Measurements from ENCODE around the gene NCAPD3. TPM values are rescaled to one million over a fixed set of nuclear protein-coding genes. Genes with fewer than 3 reads are reported as not detected.
"Not testable (repeated sequence)": the region's sequence is repeated elsewhere in the genome, so short reads cannot be mapped to it uniquely, and the experiment has no call there.

The NCAPD3 gene
- total RNA-seq, 1 donor from 2014 or later: 99.9 TPM

GRCh38 chr11:134125507-134125906 lies 98.3 kb downstream of the NCAPD3 start:
- Mint-ChIP-seq H3K4me1 (ENCODE audit: low read depth) (peaks cover 6% of the 10 kb centered on the region), H3K4me3 (ENCODE audit: low read depth) (no peak overlapping the region), H3K27ac (no peak overlapping the region), H3K27me3 (ENCODE audit: low read depth) (peaks cover 47% of the 10 kb centered on the region), H3K36me3 (ENCODE audit: low read depth) (no peaks in the 10 kb centered on the region), H3K9me3 (no peaks in the 10 kb centered on the region)
- intact Hi-C loops (cut with micrococcal nuclease): no loop called here
- DNase-seq (ENCODE audit: low spot score): no peak

- intact Hi-C loops (cut with micrococcal nuclease): no loop called here
- H3K9me3 Mint-ChIP-seq: no peaks in the 10 kb centered on the region
- DNase-seq (ENCODE audit: low spot score): no peak
- H3K27ac Mint-ChIP-seq: no peak overlapping the region
- H3K36me3 Mint-ChIP-seq (ENCODE audit: low read depth): no peaks in the 10 kb centered on the region
- H3K4me1 Mint-ChIP-seq (ENCODE audit: low read depth): peaks cover 6% of the 10 kb centered on the region
- no peak overlapping the region for H3K4me3 Mint-ChIP-seq (ENCODE audit: low read depth)
- H3K27me3 Mint-ChIP-seq (ENCODE audit: low read depth): peaks cover 47% of the 10 kb centered on the region
Measured at GRCh38 chr11:134124660-134125451, 98.9 kb downstream of the NCAPD3 start.

- no peaks in the 10 kb centered on the region for H3K9me3 Mint-ChIP-seq
- peaks cover 35% of the 10 kb centered on the region for H3K27me3 Mint-ChIP-seq (ENCODE audit: low read depth)
- no peak overlapping the region for H3K4me3 Mint-ChIP-seq (ENCODE audit: low read depth)
- DNase-seq (ENCODE audit: low spot score): no peak
- intact Hi-C loops (cut with micrococcal nuclease): no loop called here
- no peaks in the 10 kb centered on the region for H3K36me3 Mint-ChIP-seq (ENCODE audit: low read depth)
- no peak overlapping the region for H3K27ac Mint-ChIP-seq
- peaks cover 9% of the 10 kb centered on the region for H3K4me1 Mint-ChIP-seq (ENCODE audit: low read depth)
Measured at GRCh38 chr11:134120921-134121526, 102.7 kb downstream of the NCAPD3 start.

GRCh38 chr11:134120143-134120850 lies 103.5 kb downstream of the NCAPD3 start:
- H3K4me1 Mint-ChIP-seq (ENCODE audit: low read depth): peaks cover 7% of the 10 kb centered on the region
- no peaks in the 10 kb centered on the region for H3K36me3 Mint-ChIP-seq (ENCODE audit: low read depth)
- intact Hi-C loops (cut with micrococcal nuclease): no loop called here
- no peak for DNase-seq (ENCODE audit: low spot score)
- H3K27ac Mint-ChIP-seq: no peak overlapping the region
- no peaks in the 10 kb centered on the region for H3K9me3 Mint-ChIP-seq
- no peak overlapping the region for H3K4me3 Mint-ChIP-seq (ENCODE audit: low read depth)
- H3K27me3 Mint-ChIP-seq (ENCODE audit: low read depth): peaks cover 31% of the 10 kb centered on the region

GRCh38 chr11:134119094-134119493 lies 104.7 kb downstream of the NCAPD3 start:
- Mint-ChIP-seq H3K27ac (no peak overlapping the region), H3K4me1 (ENCODE audit: low read depth) (peaks cover 5% of the 10 kb centered on the region), H3K9me3 (no peaks in the 10 kb centered on the region), H3K4me3 (ENCODE audit: low read depth) (no peak overlapping the region), H3K27me3 (ENCODE audit: low read depth) (peaks cover 22% of the 10 kb centered on the region), H3K36me3 (ENCODE audit: low read depth) (no peaks in the 10 kb centered on the region)
- no peak for DNase-seq (ENCODE audit: low spot score)
- intact Hi-C loops (cut with micrococcal nuclease): no loop called here

GRCh38 chr11:134118006-134118405 lies 105.8 kb downstream of the NCAPD3 start:
- no peak for DNase-seq (ENCODE audit: low spot score)
- Mint-ChIP-seq H3K27me3 (ENCODE audit: low read depth) (peaks cover 11% of the 10 kb centered on the region), H3K27ac (no peak overlapping the region), H3K4me3 (ENCODE audit: low read depth) (no peak overlapping the region), H3K9me3 (no peaks in the 10 kb centered on the region), H3K36me3 (ENCODE audit: low read depth) (no peaks in the 10 kb centered on the region), H3K4me1 (ENCODE audit: low read depth) (peaks cover 5% of the 10 kb centered on the region)
- intact Hi-C loops (cut with micrococcal nuclease): no loop called here

- Mint-ChIP-seq H3K27me3 (ENCODE audit: low read depth) (peaks cover 7% of the 10 kb centered on the region), H3K27ac (no peak overlapping the region), H3K4me1 (ENCODE audit: low read depth) (peaks cover 5% of the 10 kb centered on the region), H3K36me3 (ENCODE audit: low read depth) (no peaks in the 10 kb centered on the region), H3K4me3 (ENCODE audit: low read depth) (no peak overlapping the region), H3K9me3 (no peaks in the 10 kb centered on the region)
- DNase-seq (ENCODE audit: low spot score): no peak
- intact Hi-C loops (cut with micrococcal nuclease): no loop called here
Measured at GRCh38 chr11:134116210-134116609, 107.6 kb downstream of the NCAPD3 start.

- H3K36me3 Mint-ChIP-seq (ENCODE audit: low read depth); H3K27ac Mint-ChIP-seq; H3K4me3 Mint-ChIP-seq (ENCODE audit: low read depth); H3K4me1 Mint-ChIP-seq (ENCODE audit: low read depth); DNase-seq (ENCODE audit: low spot score); intact Hi-C loops (cut with micrococcal nuclease); H3K27me3 Mint-ChIP-seq (ENCODE audit: low read depth); H3K9me3 Mint-ChIP-seq: not testable (repeated sequence)
Measured at GRCh38 chr11:134113787-134114186, 110.0 kb downstream of the NCAPD3 start.

GRCh38 chr11:134110252-134110815 lies 113.4 kb downstream of the NCAPD3 start:
- Mint-ChIP-seq H3K27me3 (ENCODE audit: low read depth) (peaks cover 1% of the 10 kb centered on the region), H3K4me3 (ENCODE audit: low read depth) (no peak overlapping the region), H3K36me3 (ENCODE audit: low read depth) (no peaks in the 10 kb centered on the region), H3K4me1 (ENCODE audit: low read depth) (no peaks in the 10 kb centered on the region), H3K27ac (no peak overlapping the region), H3K9me3 (peaks cover 5% of the 10 kb centered on the region)
- DNase-seq (ENCODE audit: low spot score): no peak
- intact Hi-C loops (cut with micrococcal nuclease): no loop called here

Other genes starting within 250 kb of the NCAPD3 start
- 2.4 and 3.4 TPM in 2 replicates for gene JAM3, start 154.9 kb downstream of the NCAPD3 start, total RNA-seq
- 41.7 and 43.8 TPM in 2 replicates for gene VPS26B, start 704 bp upstream of the NCAPD3 start, total RNA-seq
- 55.6 and 60.8 TPM in 2 replicates for gene THYN1, start 29.4 kb upstream of the NCAPD3 start, total RNA-seq
- 27.3 and 27.7 TPM in 2 replicates for gene ACAD8, start 29.6 kb upstream of the NCAPD3 start, total RNA-seq
- 14.5 and 15.4 TPM in 2 replicates for gene GLB1L3, start 52.4 kb upstream of the NCAPD3 start, total RNA-seq
- 3.1 and 4.3 TPM in 2 replicates for gene GLB1L2, start 108.0 kb upstream of the NCAPD3 start, total RNA-seq
- 0.05 and 0.27 TPM in 2 replicates for gene B3GAT1, start 188.3 kb upstream of the NCAPD3 start, total RNA-seq

All from activated T-helper 2 cell treated with anti-CD3 and anti-CD28 coated beads, Interferon-gamma antibody, Interleukin-2, Interleukin-4, amounts not matched to agents 10 μg/mL and 5 μg/mL and 100 μg/mL, durations not matched to agents 14 hours and 24 hours and 36 hours (primary cell).